Measurements from ENCODE around the gene CYRIA. TPM values are rescaled to one million over a fixed set of nuclear protein-coding genes. Genes with fewer than 3 reads are reported as not detected.

The CYRIA gene
- total RNA-seq, 1 experiment from 2014 or later, result 4.0 TPM

GRCh38 chr2:16660114-16660513 lies 5.5 kb downstream of the CYRIA start:
- POLR2A ChIA-PET (ENCODE audit: unreplicated experiment), result no interaction called here
- H3K79me2 ChIP-seq (ENCODE audit: low read depth), result no peaks in the 10 kb centered on the region
- H2AFZ ChIP-seq, result no peak overlapping the region
- H3K27me3 ChIP-seq (ENCODE audit: insufficient read depth, low read depth), result peaks cover 6% of the 10 kb centered on the region; the same call in 1 of the 2 replicates
- no peaks in the 10 kb centered on the region for H3K9me3 ChIP-seq (ENCODE audit: insufficient read depth, low read depth)
- peak in 1 of 2 experiments; percentile 10 for DNase-seq
- no peak overlapping the region for H3K4me2 ChIP-seq
- no TSS peak for BruUV-seq (replicated peaks)
- intact Hi-C loops (cut with micrococcal nuclease; ENCODE audit: unreplicated experiment), result loop anchor here (5.0 kb wide), 1 partner anchor 38 kb away; no protein-coding TSS in a partner anchor
- peaks cover 3% of the 10 kb centered on the region; the same call in 1 of the 2 replicates for H3K4me1 ChIP-seq (replicated peaks; ENCODE audit: insufficient read depth)
- no peak overlapping the region for H3K27ac ChIP-seq
- H3K4me3 ChIP-seq, result no peak overlapping the region
- no peaks in the 10 kb centered on the region for H3F3A ChIP-seq (ENCODE audit: insufficient read depth, low read depth)
- H3K9me2 ChIP-seq (ENCODE audit: insufficient read depth), result no peaks in the 10 kb centered on the region
- H4K20me1 ChIP-seq (ENCODE audit: insufficient read depth), result no peaks in the 10 kb centered on the region
- CTCF ChIA-PET, result no interaction called here
- TF ChIP-seq CTCF (conservative IDR thresholded peaks at IDR 0.05) (no peak), EZH2 (IDR thresholded peaks at IDR 0.05; ENCODE audit: low read depth) (no peak)
- H3K36me3 ChIP-seq (ENCODE audit: low read depth), result no peaks in the 10 kb centered on the region

- Histone ChIP-seq H2AFZ (no peak overlapping the region), H3K79me2 (ENCODE audit: low read depth) (no peaks in the 10 kb centered on the region), H3F3A (ENCODE audit: insufficient read depth, low read depth) (no peaks in the 10 kb centered on the region), H3K27ac (no peak overlapping the region), H3K9me3 (ENCODE audit: insufficient read depth, low read depth) (no peaks in the 10 kb centered on the region), H3K4me2 (no peak overlapping the region), H3K9me2 (ENCODE audit: insufficient read depth) (no peaks in the 10 kb centered on the region), H3K4me3 (no peak overlapping the region), H4K20me1 (ENCODE audit: insufficient read depth) (no peaks in the 10 kb centered on the region), H3K4me1 (replicated peaks; ENCODE audit: insufficient read depth) (no peaks in the 10 kb centered on the region), H3K36me3 (ENCODE audit: low read depth) (no peaks in the 10 kb centered on the region), H3K27me3 (ENCODE audit: insufficient read depth, low read depth) (no peaks in the 10 kb centered on the region)
- CTCF ChIA-PET, result interaction anchor here (0.6 kb wide), 1 partner anchor 89 kb away, joined by 3 read pairs; no protein-coding TSS in a partner anchor
- POLR2A ChIA-PET (ENCODE audit: unreplicated experiment), result interaction anchor here (0.6 kb wide), 1 partner anchor 1473 kb away, joined by 10 read pairs; no protein-coding TSS in a partner anchor
- intact Hi-C loops (cut with micrococcal nuclease; ENCODE audit: unreplicated experiment), result no loop called here
- TF ChIP-seq EZH2 (IDR thresholded peaks at IDR 0.05; ENCODE audit: low read depth) (no peak), CTCF (conservative IDR thresholded peaks at IDR 0.05) (no peak)
- BruUV-seq (replicated peaks), result no TSS peak
- peak in 1 of 2 experiments; percentile 19 for DNase-seq
These were observed 7.4 kb downstream of the CYRIA start for GRCh38 chr2:16658076-16658739.

GRCh38 chr2:16657671-16658070 lies 8.0 kb downstream of the CYRIA start:
- Histone ChIP-seq H3F3A (ENCODE audit: insufficient read depth, low read depth) (no peaks in the 10 kb centered on the region), H3K9me3 (ENCODE audit: insufficient read depth, low read depth) (no peaks in the 10 kb centered on the region)
- POLR2A ChIA-PET (ENCODE audit: unreplicated experiment), result no interaction called here

More at GRCh38 chr2:16657671-16658070, 8.0 kb downstream of the CYRIA start:
- TF ChIP-seq CTCF (conservative IDR thresholded peaks at IDR 0.05) (no peak), EZH2 (IDR thresholded peaks at IDR 0.05; ENCODE audit: low read depth) (no peak)
- CTCF ChIA-PET, result interaction anchor here (0.6 kb wide), 1 partner anchor 89 kb away, joined by 3 read pairs; no protein-coding TSS in a partner anchor
- BruUV-seq (replicated peaks), result no TSS peak
- no peaks in the 10 kb centered on the region for H3K79me2 ChIP-seq (ENCODE audit: low read depth)
- H3K4me2 ChIP-seq, result no peak overlapping the region
- no peak overlapping the region for H2AFZ ChIP-seq
- H3K27ac ChIP-seq, result no peak overlapping the region
- H3K36me3 ChIP-seq (ENCODE audit: low read depth), result no peaks in the 10 kb centered on the region
- no peak overlapping the region for H3K4me3 ChIP-seq
- no peaks in the 10 kb centered on the region for H3K27me3 ChIP-seq (ENCODE audit: insufficient read depth, low read depth)
- intact Hi-C loops (cut with micrococcal nuclease; ENCODE audit: unreplicated experiment), result no loop called here
- no peaks in the 10 kb centered on the region for H3K9me2 ChIP-seq (ENCODE audit: insufficient read depth)
- no peaks in the 10 kb centered on the region for H3K4me1 ChIP-seq (replicated peaks; ENCODE audit: insufficient read depth)
- no peaks in the 10 kb centered on the region for H4K20me1 ChIP-seq (ENCODE audit: insufficient read depth)
- no peak for DNase-seq
